ENCODE results near the gene AMOTL1.
"Not testable (repeated sequence)": the region's sequence is repeated elsewhere in the genome, so short reads cannot be mapped to it uniquely, and the experiment has no call there.

The AMOTL1 gene

DNA sequence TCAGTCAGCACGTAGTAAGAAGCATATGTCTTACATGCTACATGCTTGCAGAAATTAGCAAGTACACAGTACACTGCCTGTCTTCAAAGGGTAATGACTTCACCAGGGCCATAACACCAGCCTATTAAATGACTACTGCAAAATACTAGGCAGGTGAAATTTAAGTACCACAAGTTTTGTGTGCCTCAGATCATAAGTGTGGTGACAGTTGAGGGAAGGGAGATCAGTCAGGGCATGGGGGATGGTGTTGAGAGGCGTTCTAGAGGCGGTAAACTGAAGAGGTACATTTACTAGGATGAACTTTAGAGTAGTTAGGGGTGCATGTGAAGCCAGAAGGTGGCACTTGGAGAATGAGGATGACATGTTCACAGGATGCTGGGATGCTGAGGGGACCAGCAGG lies 22.0 kb downstream of the AMOTL1 start:
- Histone ChIP-seq H3K27me3 (ENCODE audit: insufficient read depth, insufficient read length) (no peaks in the 10 kb centered on the region), H3K4me3 (ENCODE audit: insufficient read length, low read depth) (no peak overlapping the region), H3K9me3 (ENCODE audit: insufficient read depth, low read length) (no peaks in the 10 kb centered on the region; the same call in 1 of the 2 replicates), H3K36me3 (ENCODE audit: insufficient read depth, insufficient read length, low read length) (peaks cover 4% of the 10 kb centered on the region), H3K4me1 (ENCODE audit: insufficient read depth, insufficient read length) (no peaks in the 10 kb centered on the region), H3K9ac (ENCODE audit: insufficient read length, low read depth) (no peak overlapping the region)
- DNase-seq (ENCODE audit: low read depth, low spot score): no peak
- TF ChIP-seq YY1 (IDR thresholded peaks at IDR 0.05; ENCODE audit: insufficient read depth, insufficient read length) (no peak), ZNF274 (IDR thresholded peaks at IDR 0.05; ENCODE audit: low read depth, low read length) (no peak), SUZ12 (IDR thresholded peaks at IDR 0.05; ENCODE audit: extremely low read depth, insufficient read depth, insufficient read length) (no peak)

DNA sequence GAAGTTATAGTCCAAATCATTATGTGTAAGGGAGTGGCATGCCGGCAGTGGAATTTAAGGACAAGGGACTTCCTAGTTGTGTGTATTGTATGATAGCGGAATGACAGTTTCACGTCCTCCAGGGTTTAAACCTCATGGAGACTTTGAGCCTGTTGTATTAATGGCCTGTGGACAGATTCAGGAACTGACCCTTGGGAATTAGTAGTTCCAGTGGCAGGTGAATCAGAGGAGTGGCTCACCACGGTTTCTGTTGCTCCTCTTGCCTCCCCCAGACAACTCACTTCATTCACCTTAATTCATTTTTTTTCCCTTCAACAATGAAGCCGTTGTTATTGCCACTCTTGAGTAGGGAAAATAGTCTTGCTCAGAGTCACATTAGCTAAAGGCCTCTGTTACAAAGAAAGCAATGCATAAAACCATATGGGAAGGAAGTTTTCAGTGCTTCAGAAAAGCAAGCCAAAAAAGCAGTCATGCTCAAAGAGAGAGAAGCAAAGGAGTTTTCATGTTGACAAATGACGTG lies 22.6 kb downstream of the AMOTL1 start:
- H3K36me3 ChIP-seq (ENCODE audit: insufficient read depth, insufficient read length, low read length): peaks cover 4% of the 10 kb centered on the region
- no peak for DNase-seq (ENCODE audit: low read depth, low spot score)
- no peak for TF ChIP-seq YY1 (IDR thresholded peaks at IDR 0.05; ENCODE audit: insufficient read depth, insufficient read length)
- no peak for TF ChIP-seq SUZ12 (IDR thresholded peaks at IDR 0.05; ENCODE audit: extremely low read depth, insufficient read depth, insufficient read length)
- no peak for TF ChIP-seq ZNF274 (IDR thresholded peaks at IDR 0.05; ENCODE audit: low read depth, low read length)
- no peaks in the 10 kb centered on the region for H3K4me1 ChIP-seq (ENCODE audit: insufficient read depth, insufficient read length)
- no peaks in the 10 kb centered on the region; the same call in 1 of the 2 replicates for H3K9me3 ChIP-seq (ENCODE audit: insufficient read depth, low read length)
- no peak overlapping the region for H3K9ac ChIP-seq (ENCODE audit: insufficient read length, low read depth)
- no peaks in the 10 kb centered on the region for H3K27me3 ChIP-seq (ENCODE audit: insufficient read depth, insufficient read length)
- H3K4me3 ChIP-seq (ENCODE audit: insufficient read length, low read depth): no peak overlapping the region

DNA sequence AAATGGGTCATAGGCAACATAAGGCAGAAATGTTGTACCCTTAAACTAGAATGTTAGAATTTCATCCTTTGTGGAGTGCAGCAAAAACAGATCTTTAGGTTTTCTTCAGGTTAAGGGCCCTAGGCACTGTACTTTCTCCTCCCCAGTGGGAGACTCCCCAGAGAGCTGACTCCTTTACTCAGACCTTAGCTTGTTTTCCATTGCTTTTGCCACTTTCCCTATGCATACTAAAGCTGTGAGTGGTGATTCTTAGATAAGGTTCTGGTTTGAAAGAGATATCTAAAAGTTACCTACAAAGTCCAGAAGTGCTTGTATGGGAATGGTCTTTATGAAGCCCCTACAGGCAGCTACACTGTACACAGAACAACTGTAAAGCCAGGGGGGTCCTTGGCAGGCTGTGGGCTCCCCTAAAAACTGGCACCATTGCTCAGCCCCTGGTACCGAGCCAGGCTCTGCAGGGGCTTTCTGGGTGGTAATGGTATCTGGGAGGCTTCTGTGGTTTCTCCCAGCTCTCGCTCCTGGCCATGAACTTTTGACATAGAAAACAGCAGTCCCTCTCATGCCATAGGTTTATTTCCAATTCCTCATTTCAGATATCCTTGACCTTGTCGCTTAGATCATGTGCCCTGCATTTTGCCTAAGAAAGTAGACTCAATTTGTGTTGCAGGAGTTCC lies 23.2 kb downstream of the AMOTL1 start:
- Histone ChIP-seq H3K9me3 (ENCODE audit: insufficient read depth, low read length) (no peaks in the 10 kb centered on the region; the same call in 1 of the 2 replicates), H3K4me1 (ENCODE audit: insufficient read depth, insufficient read length) (no peaks in the 10 kb centered on the region), H3K9ac (ENCODE audit: insufficient read length, low read depth) (no peak overlapping the region), H3K4me3 (ENCODE audit: insufficient read length, low read depth) (no peak overlapping the region), H3K27me3 (ENCODE audit: insufficient read depth, insufficient read length) (no peaks in the 10 kb centered on the region), H3K36me3 (ENCODE audit: insufficient read depth, insufficient read length, low read length) (peaks cover 7% of the 10 kb centered on the region)
- TF ChIP-seq YY1 (IDR thresholded peaks at IDR 0.05; ENCODE audit: insufficient read depth, insufficient read length) (no peak), ZNF274 (IDR thresholded peaks at IDR 0.05; ENCODE audit: low read depth, low read length) (no peak), SUZ12 (IDR thresholded peaks at IDR 0.05; ENCODE audit: extremely low read depth, insufficient read depth, insufficient read length) (no peak)
- no peak for DNase-seq (ENCODE audit: low read depth, low spot score)

DNA sequence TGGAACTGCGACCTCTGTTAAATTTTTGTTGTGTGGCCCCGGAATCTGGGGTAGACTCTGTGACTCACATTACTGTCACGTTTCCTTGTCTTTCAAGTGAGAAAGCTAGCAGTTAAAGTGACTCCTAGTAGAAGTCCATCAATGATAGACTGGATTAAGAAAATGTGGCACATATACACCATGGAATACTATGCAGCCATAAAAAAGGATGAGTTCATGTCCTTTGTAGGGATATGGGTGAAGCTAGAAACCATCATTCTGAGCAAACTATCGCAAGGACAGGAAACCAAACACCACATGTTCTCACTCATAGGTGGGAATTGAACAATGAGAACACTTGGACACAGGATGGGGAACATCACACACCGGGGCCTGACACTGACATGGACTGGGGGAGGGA lies 23.8 kb downstream of the AMOTL1 start:
- not testable (repeated sequence) for H3K4me3 ChIP-seq (ENCODE audit: insufficient read length, low read depth); H3K9me3 ChIP-seq (ENCODE audit: insufficient read depth, low read length); H3K9ac ChIP-seq (ENCODE audit: insufficient read length, low read depth); DNase-seq (ENCODE audit: low read depth, low spot score); H3K4me1 ChIP-seq (ENCODE audit: insufficient read depth, insufficient read length); H3K36me3 ChIP-seq (ENCODE audit: insufficient read depth, insufficient read length, low read length); H3K27me3 ChIP-seq (ENCODE audit: insufficient read depth, insufficient read length)

DNA sequence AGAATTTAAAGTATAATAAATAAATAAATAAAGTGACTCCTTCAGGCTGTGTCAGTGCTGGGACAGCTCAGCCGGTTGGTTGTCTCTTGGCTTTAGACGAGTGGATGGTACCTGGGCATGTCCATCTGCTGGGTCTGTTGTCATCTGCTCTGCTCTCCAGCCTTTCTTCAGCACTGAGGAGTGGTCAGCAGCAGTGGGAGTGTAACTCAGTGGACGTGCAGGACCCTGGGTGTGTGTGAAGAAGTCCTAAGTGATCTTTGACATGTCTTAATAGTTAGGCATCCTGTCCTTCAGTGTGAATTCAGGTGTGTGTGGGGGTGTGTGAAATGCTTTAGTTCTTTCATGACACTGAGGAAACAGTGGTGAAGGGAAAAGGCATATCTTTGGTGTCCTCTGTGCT lies 24.3 kb downstream of the AMOTL1 start:
- H3K27me3 ChIP-seq (ENCODE audit: insufficient read depth, insufficient read length): no peaks in the 10 kb centered on the region

DNA sequence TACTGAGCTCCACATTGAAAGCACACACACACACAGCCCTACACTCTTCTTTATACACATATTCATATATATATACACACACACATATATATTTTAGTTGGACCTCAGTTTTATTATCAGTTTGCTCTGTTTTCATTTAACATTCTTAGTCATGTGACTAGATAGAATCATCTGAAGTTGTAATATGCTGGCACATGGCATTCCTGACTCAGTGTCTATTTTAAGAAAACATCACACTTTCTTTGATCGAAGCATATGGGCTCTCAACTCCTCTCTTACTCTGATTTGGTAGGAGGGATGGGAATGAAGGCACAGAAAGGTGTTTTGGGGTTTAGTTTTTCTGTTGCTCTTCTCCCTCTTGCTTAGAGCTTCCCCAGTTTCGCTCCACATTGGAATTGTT lies 24.8 kb downstream of the AMOTL1 start:
- TF ChIP-seq SUZ12 (IDR thresholded peaks at IDR 0.05; ENCODE audit: extremely low read depth, insufficient read depth, insufficient read length) (no peak), ZNF274 (IDR thresholded peaks at IDR 0.05; ENCODE audit: low read depth, low read length) (no peak), YY1 (IDR thresholded peaks at IDR 0.05; ENCODE audit: insufficient read depth, insufficient read length) (no peak)
- no peaks in the 10 kb centered on the region for H3K4me1 ChIP-seq (ENCODE audit: insufficient read depth, insufficient read length)
- H3K9me3 ChIP-seq (ENCODE audit: insufficient read depth, low read length): no peaks in the 10 kb centered on the region; the same call in 1 of the 2 replicates
- no peak overlapping the region for H3K4me3 ChIP-seq (ENCODE audit: insufficient read length, low read depth)
- no peak for DNase-seq (ENCODE audit: low read depth, low spot score)
- H3K27me3 ChIP-seq (ENCODE audit: insufficient read depth, insufficient read length): no peaks in the 10 kb centered on the region
- peaks cover 12% of the 10 kb centered on the region for H3K36me3 ChIP-seq (ENCODE audit: insufficient read depth, insufficient read length, low read length)
- H3K9ac ChIP-seq (ENCODE audit: insufficient read length, low read depth): no peak overlapping the region

More for the DNA sequence above, 24.3 kb downstream of the AMOTL1 start:
- Histone ChIP-seq H3K4me3 (ENCODE audit: insufficient read length, low read depth) (no peak overlapping the region), H3K36me3 (ENCODE audit: insufficient read depth, insufficient read length, low read length) (peaks cover 10% of the 10 kb centered on the region), H3K9ac (ENCODE audit: insufficient read length, low read depth) (no peak overlapping the region), H3K9me3 (ENCODE audit: insufficient read depth, low read length) (no peaks in the 10 kb centered on the region; the same call in 1 of the 2 replicates), H3K4me1 (ENCODE audit: insufficient read depth, insufficient read length) (no peaks in the 10 kb centered on the region)
- DNase-seq (ENCODE audit: low read depth, low spot score): no peak
- TF ChIP-seq ZNF274 (IDR thresholded peaks at IDR 0.05; ENCODE audit: low read depth, low read length) (no peak), YY1 (IDR thresholded peaks at IDR 0.05; ENCODE audit: insufficient read depth, insufficient read length) (no peak), SUZ12 (IDR thresholded peaks at IDR 0.05; ENCODE audit: extremely low read depth, insufficient read depth, insufficient read length) (no peak)

DNA sequence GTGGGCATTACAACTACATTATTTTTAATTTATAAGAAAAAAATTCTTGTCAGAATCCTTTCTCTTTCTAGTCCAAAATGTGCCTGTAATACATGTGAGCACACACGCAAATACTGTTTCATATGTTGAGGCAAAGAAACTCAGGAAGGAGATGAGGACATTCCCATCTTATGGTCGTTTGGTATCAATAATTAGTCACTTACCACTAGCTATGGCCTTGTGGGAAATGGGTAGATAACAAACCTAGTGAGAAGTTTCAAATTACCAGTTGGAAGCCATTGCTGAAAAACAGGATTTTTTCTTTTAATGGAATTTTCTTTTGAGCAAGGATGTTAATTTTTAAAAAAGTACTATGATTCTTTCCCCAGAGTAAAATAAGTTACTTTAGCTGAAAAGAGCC lies 25.7 kb downstream of the AMOTL1 start:
- Histone ChIP-seq H3K4me1 (ENCODE audit: insufficient read depth, insufficient read length) (no peaks in the 10 kb centered on the region), H3K9ac (ENCODE audit: insufficient read length, low read depth) (no peak overlapping the region), H3K36me3 (ENCODE audit: insufficient read depth, insufficient read length, low read length) (peaks cover 13% of the 10 kb centered on the region), H3K9me3 (ENCODE audit: insufficient read depth, low read length) (no peaks in the 10 kb centered on the region; the same call in 1 of the 2 replicates), H3K27me3 (ENCODE audit: insufficient read depth, insufficient read length) (no peaks in the 10 kb centered on the region), H3K4me3 (ENCODE audit: insufficient read length, low read depth) (no peak overlapping the region)
- no peak for DNase-seq (ENCODE audit: low read depth, low spot score)
- TF ChIP-seq YY1 (IDR thresholded peaks at IDR 0.05; ENCODE audit: insufficient read depth, insufficient read length): no peak
- no peak for TF ChIP-seq ZNF274 (IDR thresholded peaks at IDR 0.05; ENCODE audit: low read depth, low read length)
- TF ChIP-seq SUZ12 (IDR thresholded peaks at IDR 0.05; ENCODE audit: extremely low read depth, insufficient read depth, insufficient read length): no peak
